SU-DHL-6 (cell line): ENCODE data around the gene PGM2.

Source experiments
- CTCF ChIP-seq: fragments of 200-600 bp; sonication (generic); IDR thresholded peaks from one replicate; pipeline ENCODE4 v1.5.1; 2017; ENCODE audit warnings: antibody characterized with exemption, mild to moderate bottlenecking, low read length, moderate library complexity; ENCODE audit not compliant: insufficient read depth, poor library complexity, severe bottlenecking
- EZH2phosphoT487 ChIP-seq: fragments of 200-600 bp; sonication (generic), shearing (Covaris generic); conservative IDR thresholded peaks from 2 replicates; pipeline ENCODE4 v1.6.1; 2018; ENCODE audit warnings: mild to moderate bottlenecking, antibody characterized with exemption, low read length, moderate library complexity, mixed read lengths

GRCh38 chr4:37892641-37893040, 66.2 kb downstream of the PGM2 start:
- TF ChIP-seq CTCF (no peak), EZH2phosphoT487 (no peak)
